IPS DF 6.9 (cell line): ENCODE data around the gene PDE12.

ENCODE experiments used
- DNase-seq: peaks from one replicate; pipeline ENCODE4 v3.0.0-alpha.2; 2013; ENCODE audit warnings: low read depth, low spot score
- H3K27ac ChIP-seq: one replicate; pipeline ENCODE4 v1.5.1; 2013; ENCODE audit warnings: low read length, control low read depth
- H3K27me3 ChIP-seq: 2 replicates; pipeline ENCODE4 v1.6.1; 2013; ENCODE audit warnings: mild to moderate bottlenecking, low read length; ENCODE audit not compliant: control insufficient read depth, insufficient read depth
- H3K36me3 ChIP-seq: 2 replicates; pipeline ENCODE4 v1.6.1; 2013; ENCODE audit warnings: low read length; ENCODE audit not compliant: control insufficient read depth, insufficient read depth
- H3K4me1 ChIP-seq: 2 replicates; pipeline ENCODE4 v1.6.1; 2013; ENCODE audit warnings: low read length; ENCODE audit not compliant: control insufficient read depth, insufficient read depth
- H3K4me3 ChIP-seq: 2 replicates; pipeline ENCODE4 v1.5.1; 2013; ENCODE audit warnings: mild to moderate bottlenecking, low read length
- H3K9me3 ChIP-seq: 2 replicates; pipeline ENCODE4 v1.6.1; 2013; ENCODE audit warnings: low read length, inconsistent platforms; ENCODE audit not compliant: control insufficient read depth, insufficient read depth
- WGBS: extraction: QIAGEN DNeasy Blood & Tissue Kit; methylation state at CpG from one replicate; pipeline ENCODE4 v1.1.7; 2013; ENCODE audit warnings: mixed read lengths, missing lambda C conversion rate; ENCODE audit not compliant: insufficient read length, insufficient coverage; 5-methylcytosine and 5-hydroxymethylcytosine counted together

PDE12 gene

DNA sequence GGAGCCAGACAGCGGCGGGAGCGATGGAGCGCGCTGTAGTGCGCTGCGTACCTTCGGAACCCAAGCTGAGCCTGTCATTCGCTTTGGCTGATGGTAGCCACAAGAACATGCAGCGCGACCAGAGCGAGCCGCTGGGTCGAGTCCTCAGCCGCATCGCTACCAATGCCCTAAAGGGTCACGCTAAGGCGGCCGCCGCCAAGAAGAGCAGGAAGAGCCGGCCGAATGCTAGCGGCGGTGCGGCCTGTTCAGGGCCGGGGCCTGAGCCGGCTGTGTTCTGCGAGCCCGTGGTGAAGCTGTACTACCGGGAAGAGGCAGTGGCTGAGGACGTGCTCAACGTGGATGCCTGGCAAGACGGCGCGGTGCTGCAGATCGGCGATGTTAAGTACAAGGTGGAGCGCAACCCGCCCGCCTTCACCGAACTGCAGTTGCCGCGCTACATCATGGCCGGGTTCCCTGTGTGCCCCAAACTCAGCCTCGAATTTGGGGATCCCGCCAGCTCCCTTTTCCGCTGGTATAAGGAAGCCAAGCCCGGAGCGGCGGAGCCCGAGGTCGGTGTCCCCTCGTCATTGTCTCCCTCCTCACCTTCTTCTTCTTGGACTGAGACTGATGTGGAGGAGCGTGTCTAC lies 498 bp downstream of the PDE12 start:
- H3K4me1 ChIP-seq = peaks cover 4% of the 10 kb centered on the region; the same call in 1 of the 2 replicates
- no peak for DNase-seq
- H3K9me3 ChIP-seq = no peaks in the 10 kb centered on the region
- peaks cover 4% of the 10 kb centered on the region; the same call in 1 of the 2 replicates for H3K36me3 ChIP-seq
- H3K4me3 ChIP-seq = peak overlapping the region; percentile 71
- H3K27ac ChIP-seq = no peak overlapping the region
- whole genome bisulfite sequencing = no CpG with 5 or more reads among the region's 54 CpGs
- H3K27me3 ChIP-seq = no peaks in the 10 kb centered on the region

GRCh38 chr3:57557085-57557537 lies 1.0 kb downstream of the PDE12 start:
- Histone ChIP-seq H3K27ac (no peak overlapping the region), H3K4me1 (peaks cover 4% of the 10 kb centered on the region; the same call in 1 of the 2 replicates), H3K36me3 (peaks cover 4% of the 10 kb centered on the region; the same call in 1 of the 2 replicates), H3K4me3 (peak overlapping the region; percentile 71; the same call in 1 of the 2 replicates), H3K9me3 (no peaks in the 10 kb centered on the region), H3K27me3 (no peaks in the 10 kb centered on the region)
- no peak for DNase-seq
- no CpG with 5 or more reads among the region's 29 CpGs for WGBS

DNA sequence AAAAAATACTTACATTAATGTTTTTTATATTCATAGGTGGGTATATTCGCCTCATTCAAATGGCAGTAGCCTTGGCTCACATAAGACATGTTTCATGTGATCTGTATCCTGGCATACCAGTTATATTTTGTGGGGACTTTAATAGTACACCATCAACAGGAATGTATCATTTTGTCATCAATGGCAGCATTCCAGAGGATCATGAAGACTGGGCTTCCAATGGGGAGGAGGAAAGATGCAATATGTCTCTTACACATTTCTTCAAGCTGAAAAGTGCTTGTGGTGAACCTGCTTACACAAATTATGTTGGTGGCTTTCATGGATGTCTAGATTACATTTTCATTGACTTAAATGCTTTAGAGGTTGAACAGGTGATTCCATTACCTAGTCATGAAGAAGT lies 3.5 kb downstream of the PDE12 start:
- H3K27ac ChIP-seq = no peak overlapping the region
- no peak overlapping the region for H3K4me3 ChIP-seq
- no peaks in the 10 kb centered on the region for H3K9me3 ChIP-seq
- peaks cover 4% of the 10 kb centered on the region; the same call in 1 of the 2 replicates for H3K36me3 ChIP-seq
- DNase-seq = no peak
- no CpG with 5 or more reads among the region's 1 CpG for WGBS
- H3K27me3 ChIP-seq = no peaks in the 10 kb centered on the region
- peaks cover 4% of the 10 kb centered on the region; the same call in 1 of the 2 replicates for H3K4me1 ChIP-seq

GRCh38 chr3:57569859-57570450 lies 13.9 kb downstream of the PDE12 start:
- no peak for DNase-seq
- Histone ChIP-seq H3K27ac (no peak overlapping the region), H3K4me3 (no peak overlapping the region), H3K4me1 (no peaks in the 10 kb centered on the region), H3K36me3 (peaks cover 3% of the 10 kb centered on the region; the same call in 1 of the 2 replicates), H3K27me3 (no peaks in the 10 kb centered on the region), H3K9me3 (no peaks in the 10 kb centered on the region)
- WGBS = no CpG with 5 or more reads among the region's 6 CpGs

- peaks cover 3% of the 10 kb centered on the region; the same call in 1 of the 2 replicates for H3K36me3 ChIP-seq
These were observed 14.8 kb downstream of the PDE12 start for GRCh38 chr3:57570878-57571277.

DNA sequence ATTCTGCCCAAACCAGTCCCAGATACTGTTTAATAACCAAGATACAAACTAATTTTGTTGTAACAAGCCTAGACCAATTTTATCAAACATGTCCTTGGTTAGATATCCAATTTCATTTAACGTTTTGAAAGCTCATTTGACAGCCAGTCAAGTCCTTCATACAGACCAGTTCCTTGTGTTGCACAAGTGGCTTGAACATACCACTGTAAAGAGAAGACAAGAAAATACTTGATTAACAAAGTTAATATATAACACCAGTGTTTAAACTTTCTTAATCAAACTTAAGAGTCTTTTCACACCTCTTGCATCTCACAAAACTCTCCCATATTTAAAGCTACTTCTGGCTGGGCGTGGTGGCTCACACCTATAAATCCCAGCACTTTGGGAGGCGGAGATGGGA lies 16.0 kb downstream of the PDE12 start:
- H3K36me3 ChIP-seq = peaks cover 3% of the 10 kb centered on the region; the same call in 1 of the 2 replicates
- WGBS = no CpG with 5 or more reads among the region's 3 CpGs
- H3K4me3 ChIP-seq = no peak overlapping the region

More at GRCh38 chr3:57570878-57571277, 14.8 kb downstream of the PDE12 start:
- H3K9me3 ChIP-seq = no peaks in the 10 kb centered on the region
- DNase-seq = no peak
- H3K27ac ChIP-seq = no peak overlapping the region
- no CpG with 5 or more reads among the region's 2 CpGs for WGBS
- H3K4me1 ChIP-seq = no peaks in the 10 kb centered on the region
- no peak overlapping the region for H3K4me3 ChIP-seq
- no peaks in the 10 kb centered on the region for H3K27me3 ChIP-seq

DNA sequence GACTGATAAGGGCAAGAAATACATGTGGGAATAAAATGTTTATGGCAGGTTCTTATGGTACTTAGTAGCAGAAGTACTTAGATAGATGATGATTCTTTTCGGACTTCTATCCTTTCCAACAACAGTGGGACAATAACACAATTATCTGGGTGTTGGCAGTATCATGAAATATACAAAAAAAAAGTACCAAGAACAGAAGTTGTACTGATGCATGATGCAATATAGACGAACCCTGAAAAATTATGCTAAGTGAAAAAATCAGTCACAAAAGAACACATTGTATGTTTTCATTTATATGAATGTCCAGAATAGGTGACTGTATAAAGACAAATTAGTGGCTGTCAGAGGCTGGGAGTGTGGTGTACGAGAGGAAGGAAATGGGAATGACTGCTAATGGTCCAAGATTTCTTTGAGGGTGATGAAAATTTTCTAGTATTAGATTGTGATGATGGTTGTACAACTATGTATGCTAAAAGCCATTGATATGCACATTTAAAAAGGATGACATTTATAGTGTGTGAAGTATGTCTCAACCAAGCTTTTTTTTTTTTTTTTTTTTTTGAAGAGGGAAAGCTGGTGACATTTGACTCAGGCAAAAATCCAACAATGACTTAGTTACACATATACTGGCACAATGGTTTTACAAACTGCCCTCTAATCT lies 20.0 kb downstream of the PDE12 start:
- WGBS = no CpG with 5 or more reads among the region's 3 CpGs
- no peak overlapping the region for H3K4me3 ChIP-seq
- no peak for DNase-seq
- no peaks in the 10 kb centered on the region for H3K9me3 ChIP-seq
- no peaks in the 10 kb centered on the region for H3K27me3 ChIP-seq
- H3K27ac ChIP-seq = no peak overlapping the region
- H3K4me1 ChIP-seq = no peaks in the 10 kb centered on the region
- H3K36me3 ChIP-seq = peaks cover 3% of the 10 kb centered on the region; the same call in 1 of the 2 replicates

More for the DNA sequence above, 16.0 kb downstream of the PDE12 start:
- Histone ChIP-seq H3K27ac (no peak overlapping the region), H3K4me1 (no peaks in the 10 kb centered on the region), H3K27me3 (no peaks in the 10 kb centered on the region), H3K9me3 (no peaks in the 10 kb centered on the region)
- DNase-seq = no peak

DNA sequence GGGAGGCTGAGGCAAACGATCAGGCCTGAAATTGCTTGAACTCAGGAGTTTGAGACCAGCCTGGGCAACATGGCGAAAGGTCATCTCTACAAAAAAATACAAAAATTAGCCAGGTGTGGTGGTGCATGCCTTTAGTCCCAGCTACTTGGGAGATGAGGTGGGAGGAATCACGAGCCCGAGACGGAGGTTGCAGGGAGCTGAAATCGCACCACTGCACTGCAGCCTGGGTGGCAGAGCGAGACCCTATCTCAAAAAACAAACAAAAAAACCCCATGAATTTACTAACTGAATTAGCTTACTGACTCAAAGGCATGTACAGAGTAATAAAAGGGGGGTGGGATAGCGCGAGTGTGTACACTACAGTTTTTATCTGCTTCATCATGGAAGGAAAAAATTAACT lies 21.7 kb downstream of the PDE12 start:
- Histone ChIP-seq H3K4me1 (no peaks in the 10 kb centered on the region), H3K4me3 (no peak overlapping the region), H3K9me3 (no peaks in the 10 kb centered on the region), H3K27ac (no peak overlapping the region), H3K27me3 (no peaks in the 10 kb centered on the region), H3K36me3 (peaks cover 3% of the 10 kb centered on the region; the same call in 1 of the 2 replicates)
- WGBS = no CpG with 5 or more reads among the region's 9 CpGs
- DNase-seq = no peak

DNA sequence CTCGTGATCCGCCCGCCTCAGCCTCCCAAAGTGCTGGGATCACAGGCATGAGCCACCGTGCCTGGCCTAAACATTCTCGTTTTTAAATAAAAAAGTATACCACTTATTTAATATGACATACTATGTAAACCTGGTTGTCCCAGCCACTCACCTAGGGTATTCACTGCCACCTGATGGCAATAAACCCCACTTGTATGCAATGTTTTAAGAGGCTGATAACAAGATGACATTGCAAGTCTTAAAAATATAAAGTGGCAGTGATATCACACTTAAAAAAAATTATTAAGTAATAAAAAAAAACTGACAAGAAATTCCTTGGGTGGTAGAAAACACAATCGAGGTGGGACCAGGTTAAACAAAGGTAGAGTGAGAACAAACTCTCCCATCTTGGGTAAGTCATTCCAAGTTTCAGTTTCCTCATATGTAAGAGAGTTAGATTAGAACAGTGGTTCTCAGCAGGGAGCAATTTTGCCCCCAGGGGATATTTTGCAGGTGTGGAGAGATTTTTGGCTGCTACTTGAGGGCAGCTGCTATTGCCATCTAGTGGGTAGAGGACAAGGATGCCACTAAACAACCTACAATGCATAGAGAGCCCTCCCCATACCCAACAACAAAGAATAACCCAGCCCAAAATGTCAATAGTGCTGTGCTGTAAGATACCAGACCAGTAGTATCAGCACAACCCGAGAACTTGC lies 26.5 kb downstream of the PDE12 start:
- Histone ChIP-seq H3K9me3 (no peaks in the 10 kb centered on the region), H3K27ac (no peak overlapping the region), H3K4me1 (no peaks in the 10 kb centered on the region), H3K36me3 (no peaks in the 10 kb centered on the region; the same call in 1 of the 2 replicates), H3K4me3 (no peak overlapping the region), H3K27me3 (no peaks in the 10 kb centered on the region)
- DNase-seq = no peak
- WGBS = no CpG with 5 or more reads among the region's 7 CpGs

GRCh38 chr3:57583544-57583943 lies 27.5 kb downstream of the PDE12 start:
- WGBS = no CpG with 5 or more reads among the region's 2 CpGs
- Histone ChIP-seq H3K27ac (no peak overlapping the region), H3K4me1 (no peaks in the 10 kb centered on the region), H3K27me3 (no peaks in the 10 kb centered on the region), H3K36me3 (no peaks in the 10 kb centered on the region; the same call in 1 of the 2 replicates), H3K9me3 (no peaks in the 10 kb centered on the region), H3K4me3 (no peak overlapping the region)
- no peak for DNase-seq
